Stimulated activated CD4-positive, alpha-beta T cell treated with anti-CD3 and anti-CD28 coated beads, Interleukin-2, amount 100 ng/mL, for 48 hours (primary cell): ENCODE data around the gene SFXN5.

Experiments used
- DNase-seq, 2 donors: peaks; one replicate each; pipeline ENCODE4 v3.0.0-alpha.2; 2020

The SFXN5 gene

GRCh38 chr2:72953528-72953927 is 118.0 kb downstream of the SFXN5 start:
- DNase-seq = no peak

GRCh38 chr2:72952961-72953360 is 118.6 kb downstream of the SFXN5 start:
- DNase-seq = no peak

- no peak for DNase-seq
These were observed 119.2 kb downstream of the SFXN5 start for GRCh38 chr2:72952110-72952823.

- DNase-seq = no peak
These were observed 120.0 kb downstream of the SFXN5 start for GRCh38 chr2:72951303-72952095.

- no peak for DNase-seq
These were observed 120.8 kb downstream of the SFXN5 start for GRCh38 chr2:72950558-72951255.

- no peak for DNase-seq
These were observed 121.9 kb downstream of the SFXN5 start for GRCh38 chr2:72949642-72950041.

GRCh38 chr2:72949045-72949444 is 122.5 kb downstream of the SFXN5 start:
- no peak for DNase-seq

GRCh38 chr2:72947952-72948830 is 123.3 kb downstream of the SFXN5 start:
- no peak for DNase-seq

GRCh38 chr2:72946466-72946865 is 125.0 kb downstream of the SFXN5 start:
- no peak for DNase-seq

- DNase-seq = no peak
These were observed 126.0 kb downstream of the SFXN5 start for GRCh38 chr2:72945450-72946019.

- DNase-seq = no peak
These were observed 126.6 kb downstream of the SFXN5 start for GRCh38 chr2:72944804-72945449.

- DNase-seq = no peak
These were observed 127.7 kb downstream of the SFXN5 start for GRCh38 chr2:72943540-72944395.

GRCh38 chr2:72942881-72943418 is 128.6 kb downstream of the SFXN5 start:
- DNase-seq = no peak

GRCh38 chr2:72942293-72942692 is 129.2 kb downstream of the SFXN5 start:
- DNase-seq = no peak

- DNase-seq = no peak
These were observed 130.7 kb downstream of the SFXN5 start for GRCh38 chr2:72940786-72941185.

GRCh38 chr2:72940361-72940760 is 131.2 kb downstream of the SFXN5 start:
- no peak for DNase-seq

- DNase-seq = no peak
These were observed 133.1 kb downstream of the SFXN5 start for GRCh38 chr2:72938455-72938854.

GRCh38 chr2:72937356-72937669 is 134.2 kb downstream of the SFXN5 start:
- no peak for DNase-seq

- no peak for DNase-seq
These were observed 134.7 kb downstream of the SFXN5 start for GRCh38 chr2:72936660-72937355.

GRCh38 chr2:72935611-72935957 is 135.9 kb downstream of the SFXN5 start:
- no peak for DNase-seq
